Esophagus muscularis mucosa (tissue), 4 donors: ENCODE measurements around the gene CCDC183.

Experiments used
- EP300 ChIP-seq: sonication (generic); formaldehyde crosslinking; IDR thresholded peaks from one replicate; pipeline ENCODE4 v1.6.1; 2017; ENCODE audit warnings: antibody characterized with exemption
- POLR2A ChIP-seq: fragments of 450-650 bp; IDR thresholded peaks from one replicate; pipeline ENCODE4 v1.6.1; 2017; ENCODE audit warnings: antibody characterized with exemption, moderate library complexity, mild to moderate bottlenecking, low read depth
- POLR2AphosphoS5 ChIP-seq, 2 donors: sonication (generic); formaldehyde crosslinking; IDR thresholded peaks; one replicate each; pipeline ENCODE4 v1.6.1; 2017; ENCODE audit warnings: antibody characterized with exemption in 2 of 2
- TF ChIP-seq, protein P1 (sequence below), 3 experiments: fragments of 200-600 bp in 2 of 3; fragments of 450-650 bp in 1 of 3; sonication (generic) in 2 of 3; IDR thresholded peaks; one replicate each; pipeline ENCODE4 v1.5.1; 2017 to 2019; ENCODE audit warnings: antibody characterized with exemption in 3 of 3, mild to moderate bottlenecking in 2 of 3, moderate library complexity in 1 of 3

DNA sequence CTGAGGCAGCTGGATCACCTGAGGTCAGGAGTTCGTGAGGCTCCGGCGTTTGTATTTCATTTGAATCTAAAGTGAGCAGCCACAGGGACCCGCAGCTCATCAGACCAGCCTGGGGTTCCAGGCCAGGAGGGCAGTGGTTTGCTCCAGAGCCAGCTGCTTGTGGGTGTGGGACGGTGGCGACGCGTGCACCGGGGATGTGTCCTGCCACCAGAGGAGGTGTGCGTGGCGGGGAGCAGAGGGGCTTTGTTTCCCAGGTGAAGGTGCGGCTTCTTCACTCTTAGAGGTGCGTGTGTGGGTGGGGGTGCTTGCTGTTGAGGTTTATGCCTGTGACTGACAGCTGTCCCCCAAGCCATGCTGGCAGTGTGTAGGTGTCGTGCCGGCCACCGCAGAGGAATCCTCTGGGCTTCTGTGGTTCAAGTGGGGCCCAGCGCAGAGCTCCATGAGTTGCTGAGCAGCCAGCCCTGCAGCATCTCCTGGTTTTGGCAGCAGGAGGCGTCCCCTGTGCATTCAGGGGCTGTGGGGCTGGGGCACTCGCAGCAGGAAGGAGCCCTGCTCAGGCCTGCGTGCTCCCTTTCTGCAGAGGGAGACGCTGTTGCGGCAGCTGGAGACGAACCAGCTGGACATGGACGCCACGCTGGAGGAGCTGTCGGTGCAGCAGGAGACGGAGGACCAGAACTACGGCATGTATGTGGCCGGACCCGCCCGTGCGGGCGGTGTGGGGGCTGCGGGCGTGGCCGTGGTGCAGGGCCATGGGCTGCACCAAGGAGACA lies 39.2 kb downstream of the CCDC183 start:
- TF ChIP-seq EP300 (no peak), POLR2A (no peak), POLR2AphosphoS5 (IDR thresholded peaks at IDR 0.05) (no peak)
- TF ChIP-seq, protein P1, sequence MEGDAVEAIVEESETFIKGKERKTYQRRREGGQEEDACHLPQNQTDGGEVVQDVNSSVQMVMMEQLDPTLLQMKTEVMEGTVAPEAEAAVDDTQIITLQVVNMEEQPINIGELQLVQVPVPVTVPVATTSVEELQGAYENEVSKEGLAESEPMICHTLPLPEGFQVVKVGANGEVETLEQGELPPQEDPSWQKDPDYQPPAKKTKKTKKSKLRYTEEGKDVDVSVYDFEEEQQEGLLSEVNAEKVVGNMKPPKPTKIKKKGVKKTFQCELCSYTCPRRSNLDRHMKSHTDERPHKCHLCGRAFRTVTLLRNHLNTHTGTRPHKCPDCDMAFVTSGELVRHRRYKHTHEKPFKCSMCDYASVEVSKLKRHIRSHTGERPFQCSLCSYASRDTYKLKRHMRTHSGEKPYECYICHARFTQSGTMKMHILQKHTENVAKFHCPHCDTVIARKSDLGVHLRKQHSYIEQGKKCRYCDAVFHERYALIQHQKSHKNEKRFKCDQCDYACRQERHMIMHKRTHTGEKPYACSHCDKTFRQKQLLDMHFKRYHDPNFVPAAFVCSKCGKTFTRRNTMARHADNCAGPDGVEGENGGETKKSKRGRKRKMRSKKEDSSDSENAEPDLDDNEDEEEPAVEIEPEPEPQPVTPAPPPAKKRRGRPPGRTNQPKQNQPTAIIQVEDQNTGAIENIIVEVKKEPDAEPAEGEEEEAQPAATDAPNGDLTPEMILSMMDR (IDR thresholded peaks at IDR 0.05), result no peak
